ENCODE results near the gene PTPRK.

Gene PTPRK

GRCh38 chr6:128335963-128336362 lies 184.4 kb downstream of the PTPRK start:
- ATAC-seq: no peak
- TF ChIP-seq ISL1 (CRISPR knock-in tag; IDR thresholded peaks at IDR 0.05) (no peak), OSR1 (CRISPR knock-in tag; IDR thresholded peaks at IDR 0.05) (no peak), TCF4 (CRISPR knock-in tag; IDR thresholded peaks at IDR 0.05; ENCODE audit: borderline replicate concordance) (no peak), ARNTL (CRISPR knock-in tag; IDR thresholded peaks at IDR 0.05; ENCODE audit: borderline replicate concordance, low read depth) (no peak), ZC3H10 (CRISPR knock-in tag; IDR thresholded peaks at IDR 0.05) (no peak), ZFP30 (CRISPR knock-in tag; IDR thresholded peaks at IDR 0.05) (no peak), CREB5 (CRISPR knock-in tag; IDR thresholded peaks at IDR 0.05; ENCODE audit: low read depth) (no peak), SNAI2 (CRISPR knock-in tag; IDR thresholded peaks at IDR 0.05) (no peak), BACH2 (CRISPR knock-in tag; IDR thresholded peaks at IDR 0.05; ENCODE audit: borderline replicate concordance) (no peak), CSRNP3 (CRISPR knock-in tag; IDR thresholded peaks at IDR 0.05) (no peak), ZFP3 (CRISPR knock-in tag; IDR thresholded peaks at IDR 0.05) (no peak), CSDC2 (CRISPR knock-in tag; IDR thresholded peaks at IDR 0.05) (no peak), ZNF8 (CRISPR knock-in tag; IDR thresholded peaks at IDR 0.05) (no peak), TSHZ2 (CRISPR knock-in tag; IDR thresholded peaks at IDR 0.05) (no peak)

- TF ChIP-seq TSHZ2 (CRISPR knock-in tag; IDR thresholded peaks at IDR 0.05) (no peak), SNAI2 (CRISPR knock-in tag; IDR thresholded peaks at IDR 0.05) (no peak), RARB (CRISPR knock-in tag; IDR thresholded peaks at IDR 0.05) (no peak), PATZ1 (CRISPR knock-in tag; IDR thresholded peaks at IDR 0.05; ENCODE audit: borderline replicate concordance) (no peak), ZFP30 (CRISPR knock-in tag; IDR thresholded peaks at IDR 0.05) (no peak), ZNF70 (CRISPR knock-in tag; IDR thresholded peaks at IDR 0.05) (no peak), ESRRG (CRISPR knock-in tag; IDR thresholded peaks at IDR 0.05) (no peak), ISL1 (CRISPR knock-in tag; IDR thresholded peaks at IDR 0.05) (no peak), GLIS3 (CRISPR knock-in tag; IDR thresholded peaks at IDR 0.05) (no peak), CREB5 (CRISPR knock-in tag; IDR thresholded peaks at IDR 0.05; ENCODE audit: low read depth) (no peak), TOX (CRISPR knock-in tag; IDR thresholded peaks at IDR 0.05; ENCODE audit: borderline replicate concordance) (no peak), ARNTL (CRISPR knock-in tag; IDR thresholded peaks at IDR 0.05; ENCODE audit: borderline replicate concordance, low read depth) (no peak), ZNF8 (CRISPR knock-in tag; IDR thresholded peaks at IDR 0.05) (no peak), POU6F1 (CRISPR knock-in tag; IDR thresholded peaks at IDR 0.05; ENCODE audit: borderline replicate concordance, low read depth) (no peak), CSRNP3 (CRISPR knock-in tag; IDR thresholded peaks at IDR 0.05) (no peak), PPARA (CRISPR knock-in tag; IDR thresholded peaks at IDR 0.05; ENCODE audit: borderline replicate concordance) (no peak), ZC3H10 (CRISPR knock-in tag; IDR thresholded peaks at IDR 0.05) (no peak), CSDC2 (CRISPR knock-in tag; IDR thresholded peaks at IDR 0.05) (no peak), TCF4 (CRISPR knock-in tag; IDR thresholded peaks at IDR 0.05; ENCODE audit: borderline replicate concordance) (no peak)
- no peak for ATAC-seq
These were observed 186.7 kb downstream of the PTPRK start for GRCh38 chr6:128333581-128334223.

All from SK-N-SH treated with all-trans-retinoic acid at 6 μM for 48 hours (cell line).